CD4-positive, alpha-beta memory T cell (primary cell): Measurements from ENCODE around the gene FOXF2. TPM values are rescaled to one million over a fixed set of nuclear protein-coding genes. Genes with fewer than 3 reads are reported as not detected.
"Not testable (repeated sequence)": the region's sequence is repeated elsewhere in the genome, so short reads cannot be mapped to it uniquely, and the experiment has no call there.

Source experiments
- CTCF ChIA-PET: fragments of 350-600 bp; sonication (Branson Sonifier 250); formaldehyde crosslinking; loops from one replicate; lab custom pipeline; 2021; ENCODE audit warnings: inconsistent platforms; ENCODE audit not compliant: partially characterized antibody; lab: Charles Lee
- POLR2A ChIA-PET: fragments of 350-600 bp; sonication (Branson Sonifier 250); formaldehyde crosslinking; loops from one replicate; lab custom pipeline; 2021; ENCODE audit not compliant: partially characterized antibody; lab: Charles Lee
- DNase-seq, 5 donors: peaks; one replicate each; pipeline versions ENCODE4 v3.0.0 to v3.0.0-alpha.2; 2020 to 2022; ENCODE audit warnings: mixed read lengths in 1 of 5
- H3K27ac ChIP-seq: one replicate; pipeline ENCODE4 v1.7.0; 2013; ENCODE audit warnings: low read depth, low read length
- H3K27me3 ChIP-seq: 2 replicates; pipeline ENCODE4 v1.7.0; 2013; ENCODE audit warnings: mild to moderate bottlenecking, low read length, moderate library complexity; ENCODE audit not compliant: insufficient read depth
- H3K36me3 ChIP-seq: 2 replicates; pipeline ENCODE4 v1.7.0; 2013; ENCODE audit warnings: mild to moderate bottlenecking, low read length, moderate library complexity; ENCODE audit not compliant: insufficient read depth
- H3K4me1 ChIP-seq: 2 replicates; pipeline ENCODE4 v1.7.0; 2013; ENCODE audit warnings: mild to moderate bottlenecking, low read length, moderate library complexity; ENCODE audit not compliant: insufficient read depth
- H3K4me3 ChIP-seq, 2 donors: one replicate each; pipeline ENCODE4 v1.7.0; 2013; ENCODE audit warnings: low read length in 2 of 2, mild to moderate bottlenecking in 1 of 2
- H3K9me3 ChIP-seq, 2 donors: one replicate each; pipeline ENCODE4 v1.7.0; 2013; ENCODE audit warnings: low read length in 2 of 2, control low read depth in 1 of 2; ENCODE audit not compliant: control insufficient read depth in 1 of 2
- H3K27ac Mint-ChIP-seq, 7 donors: one replicate each; pipeline ENCODE4 v1.8.0; 2020 to 2021; ENCODE audit warnings: mixed read lengths in 7 of 7, mild to moderate bottlenecking in 6 of 7, inconsistent platforms in 3 of 7, moderate library complexity in 3 of 7
- H3K27me3 Mint-ChIP-seq, 2 donors: one replicate each; pipeline ENCODE4 v1.8.0; 2020 to 2021; ENCODE audit warnings: mixed read lengths in 2 of 2
- H3K36me3 Mint-ChIP-seq, 2 donors: one replicate each; pipeline ENCODE4 v1.8.0; 2020 to 2021; ENCODE audit warnings: mixed read lengths in 2 of 2, inconsistent platforms in 1 of 2, mild to moderate bottlenecking in 1 of 2
- H3K4me1 Mint-ChIP-seq, 4 donors: one replicate each; pipeline ENCODE4 v1.8.0; 2020 to 2021; ENCODE audit warnings: mixed read lengths in 4 of 4, mild to moderate bottlenecking in 1 of 4
- H3K4me3 Mint-ChIP-seq, 8 donors: one replicate each; pipeline ENCODE4 v1.8.0; 2020 to 2021; ENCODE audit warnings: mixed read lengths in 8 of 8, mild to moderate bottlenecking in 7 of 8, moderate library complexity in 6 of 8, inconsistent platforms in 3 of 8
- H3K9me3 Mint-ChIP-seq, 8 donors: one replicate each; pipeline ENCODE4 v1.8.0; 2020 to 2021; ENCODE audit warnings: mixed read lengths in 8 of 8, mild to moderate bottlenecking in 5 of 8, inconsistent platforms in 3 of 8, moderate library complexity in 1 of 8
- intact Hi-C: fragments of 100-400 bp; cut with micrococcal nuclease; formaldehyde crosslinking; loops from one replicate; pipeline ENCODE4 v1.15.1; 2023
- polyA plus RNA-seq, 2 donors: library from polyadenylated mRNA; unstranded; fragments of 300-500 nt; fragmentation: Illumina TruSeq; gene quantifications; one replicate each; pipeline ENCODE4 v1.2.3, GENCODE V29; 2021
- total RNA-seq, 2 experiments: library from RNA; stranded (reverse); gene quantifications; one replicate each; pipeline ENCODE4 v1.2.3, GENCODE V29; 2021

The FOXF2 gene
- total and polyA plus RNA-seq, 4 experiments from 2014 or later, result not detected

DNA sequence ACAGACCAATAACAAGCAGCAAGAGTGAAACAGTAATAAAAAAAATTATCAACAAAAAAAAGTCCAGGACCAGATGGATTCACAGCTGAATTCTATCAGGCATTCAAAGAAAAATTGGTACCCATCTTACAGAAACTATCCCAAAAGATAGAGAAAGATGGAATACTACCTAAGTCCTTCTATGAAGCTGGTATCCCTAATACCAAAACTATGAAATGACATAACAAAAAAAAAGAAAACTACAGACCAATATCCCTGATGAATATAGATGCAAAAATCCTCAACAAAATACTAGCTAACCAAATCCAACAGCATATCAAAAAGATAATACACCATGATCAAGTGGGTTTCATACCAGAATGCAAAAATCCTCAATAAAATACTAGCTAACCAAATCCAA, 34.3 kb upstream of the FOXF2 start:
- H3K27ac ChIP-seq, POLR2A ChIA-PET, DNase-seq, H3K36me3 ChIP-seq, H3K4me3 ChIP-seq, intact Hi-C loops, H3K4me3 Mint-ChIP-seq, H3K27me3 ChIP-seq, H3K4me1 Mint-ChIP-seq, H3K36me3 Mint-ChIP-seq, H3K27ac Mint-ChIP-seq, H3K4me1 ChIP-seq, H3K9me3 ChIP-seq: not testable (repeated sequence)
- Mint-ChIP-seq H3K27me3 (peaks cover 15 to 30% of the 10 kb centered on the region in 2 donors), H3K9me3 (peaks cover 3 to 34% (median 31%) of the 10 kb centered on the region in 8 donors)
- CTCF ChIA-PET, result interaction anchor here (1.1 kb wide), 1 partner anchor 42 kb away, joined by 3 read pairs; no protein-coding TSS in a partner anchor

DNA sequence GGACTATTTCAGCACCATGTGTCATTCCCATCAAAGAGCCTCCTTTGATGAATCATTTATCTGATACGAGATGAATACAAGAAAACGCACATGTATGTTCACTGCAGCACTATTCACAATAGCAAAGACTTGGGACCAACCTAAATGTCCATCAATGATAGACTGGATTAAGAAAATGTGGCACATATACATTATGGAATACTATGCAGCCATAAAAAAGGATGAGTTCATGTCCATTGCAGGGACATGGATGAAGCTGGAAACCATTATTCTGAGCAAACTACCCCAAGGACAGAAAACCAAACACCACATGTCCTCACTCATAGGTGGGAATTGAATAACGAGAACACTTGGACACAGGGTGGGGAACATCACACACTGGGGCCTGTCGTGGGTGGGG, 27.7 kb upstream of the FOXF2 start:
- POLR2A ChIA-PET, H3K4me3 ChIP-seq, H3K36me3 ChIP-seq, H3K4me1 Mint-ChIP-seq, intact Hi-C loops, H3K36me3 Mint-ChIP-seq, H3K9me3 Mint-ChIP-seq, H3K27ac Mint-ChIP-seq, H3K4me1 ChIP-seq, CTCF ChIA-PET, H3K9me3 ChIP-seq, DNase-seq, H3K4me3 Mint-ChIP-seq, H3K27me3 ChIP-seq, H3K27ac ChIP-seq: not testable (repeated sequence)
- H3K27me3 Mint-ChIP-seq, result peaks cover 25 to 37% of the 10 kb centered on the region in 2 donors

DNA sequence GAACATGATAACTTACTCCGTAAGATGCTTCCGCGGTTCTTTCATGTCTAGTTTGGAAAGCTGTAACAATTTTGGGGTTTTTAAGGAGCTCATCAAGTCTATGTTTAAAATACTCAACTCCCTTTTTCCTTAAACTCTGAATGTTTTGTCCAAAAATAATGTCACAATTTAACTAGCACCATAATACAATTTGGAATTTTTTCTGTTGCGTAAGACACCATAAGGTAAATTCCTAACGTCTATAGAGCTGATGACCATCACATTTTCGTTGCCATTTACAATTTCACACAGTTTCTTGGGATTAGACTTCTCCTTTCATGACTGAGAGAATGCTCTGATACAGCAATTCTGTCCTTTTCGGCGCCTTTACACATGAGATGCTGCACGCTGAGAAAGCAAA, 26.7 kb upstream of the FOXF2 start:
- Histone ChIP-seq H3K9me3 (no peaks in the 10 kb centered on the region), H3K27me3 (no peaks in the 10 kb centered on the region), H3K4me3 (no peak overlapping the region), H3K27ac (no peak overlapping the region), H3K36me3 (no peaks in the 10 kb centered on the region), H3K4me1 (no peaks in the 10 kb centered on the region)
- intact Hi-C loops, result no loop called here
- POLR2A ChIA-PET, result no interaction called here
- H3K4me3 Mint-ChIP-seq, result no peak overlapping the region
- no peaks in the 10 kb centered on the region for H3K36me3 Mint-ChIP-seq
- CTCF ChIA-PET, result interaction anchor here (0.7 kb wide), 1 partner anchor 709 kb away, joined by 3 read pairs; no protein-coding TSS in a partner anchor
- no peak overlapping the region for H3K27ac Mint-ChIP-seq
- no peaks in the 10 kb centered on the region for H3K4me1 Mint-ChIP-seq
- peaks cover 22 to 35% of the 10 kb centered on the region in 2 donors for H3K27me3 Mint-ChIP-seq
- DNase-seq, result no peak
- peaks cover 0 to 8% (median 0%) of the 10 kb centered on the region in 8 donors for H3K9me3 Mint-ChIP-seq

DNA sequence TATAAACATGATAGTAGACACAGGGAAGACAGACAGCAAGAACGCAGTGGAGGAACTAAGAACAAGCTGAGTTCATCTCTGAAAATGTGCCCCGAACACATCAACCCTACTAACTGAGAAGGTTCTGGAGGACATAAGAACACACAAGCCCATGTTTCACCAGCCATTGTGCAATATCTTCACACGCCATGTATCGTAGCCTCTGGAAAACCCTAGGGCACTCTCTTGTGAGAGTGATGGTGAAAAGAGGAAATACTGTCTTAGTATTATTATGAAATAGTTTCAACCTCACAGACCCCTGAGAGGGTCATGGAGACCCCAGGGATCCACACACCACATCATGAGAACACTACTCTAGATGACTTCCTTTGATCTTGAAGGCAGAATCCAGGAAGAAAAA, 26.1 kb upstream of the FOXF2 start:
- H3K36me3 ChIP-seq, result no peaks in the 10 kb centered on the region
- peaks cover 27 to 40% of the 10 kb centered on the region in 2 donors for H3K27me3 Mint-ChIP-seq
- H3K4me1 ChIP-seq, result no peaks in the 10 kb centered on the region
- H3K4me3 Mint-ChIP-seq, result no peak overlapping the region
- H3K27ac Mint-ChIP-seq, result no peak overlapping the region
- DNase-seq, result no peak
- H3K9me3 ChIP-seq, result no peaks in the 10 kb centered on the region
- no peaks in the 10 kb centered on the region for H3K36me3 Mint-ChIP-seq
- H3K9me3 Mint-ChIP-seq, result peaks cover 0 to 9% (median 0%) of the 10 kb centered on the region in 8 donors
- H3K27me3 ChIP-seq, result no peaks in the 10 kb centered on the region
- ChIA-PET POLR2A (no interaction called here), CTCF (no interaction called here)
- intact Hi-C loops, result no loop called here
- no peaks in the 10 kb centered on the region for H3K4me1 Mint-ChIP-seq
- H3K27ac ChIP-seq, result no peak overlapping the region
- no peak overlapping the region for H3K4me3 ChIP-seq

DNA sequence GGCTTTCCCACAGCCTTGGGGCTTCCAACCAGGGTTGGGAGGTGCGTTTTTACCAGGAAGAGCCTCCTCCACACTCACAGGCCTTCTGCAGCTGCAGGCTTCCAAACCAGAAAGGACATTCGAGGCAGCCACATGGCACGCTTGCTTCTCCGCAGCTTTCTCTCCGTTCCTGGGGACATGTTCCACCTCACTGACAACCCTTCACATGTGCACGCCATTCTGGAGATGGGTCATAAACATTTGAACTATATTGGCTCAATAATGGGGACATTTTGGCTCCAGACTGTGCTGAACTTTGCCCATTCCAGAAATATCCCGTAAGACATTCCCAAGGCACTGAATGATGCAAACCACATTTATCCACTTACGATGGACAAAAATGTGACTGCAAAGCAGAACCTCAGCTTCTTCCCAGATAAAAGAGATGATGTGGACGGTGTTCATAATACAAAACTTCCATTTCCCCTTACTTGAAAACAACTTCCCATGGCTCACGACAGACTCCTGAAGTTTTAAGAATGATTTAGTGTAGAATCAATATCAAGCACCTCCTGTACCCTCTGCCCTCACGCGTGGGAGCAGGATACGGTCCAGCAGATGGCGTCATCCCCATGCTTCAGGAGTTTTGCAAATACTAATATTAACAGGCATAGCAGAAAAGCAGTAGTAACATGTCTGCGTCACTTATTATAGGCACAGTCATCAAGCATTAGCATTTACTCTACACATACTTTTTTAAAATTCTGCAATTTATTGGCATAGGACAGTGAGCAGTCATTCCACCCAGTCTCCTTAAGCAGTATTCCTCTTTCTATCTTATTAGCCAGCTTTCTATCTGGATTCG, 25.4 kb upstream of the FOXF2 start:
- Mint-ChIP-seq H3K36me3 (no peaks in the 10 kb centered on the region), H3K4me1 (no peaks in the 10 kb centered on the region), H3K27ac (no peak overlapping the region), H3K4me3 (no peak overlapping the region), H3K27me3 (peaks cover 31 to 46% of the 10 kb centered on the region in 2 donors), H3K9me3 (peaks cover 0 to 11% (median 0%) of the 10 kb centered on the region in 8 donors)
- DNase-seq, result no peak
- Histone ChIP-seq H3K27ac (no peak overlapping the region), H3K27me3 (no peaks in the 10 kb centered on the region), H3K4me1 (no peaks in the 10 kb centered on the region), H3K4me3 (no peak overlapping the region), H3K36me3 (no peaks in the 10 kb centered on the region), H3K9me3 (no peaks in the 10 kb centered on the region)
- CTCF ChIA-PET, result no interaction called here
- intact Hi-C loops, result no loop called here
- POLR2A ChIA-PET, result no interaction called here

DNA sequence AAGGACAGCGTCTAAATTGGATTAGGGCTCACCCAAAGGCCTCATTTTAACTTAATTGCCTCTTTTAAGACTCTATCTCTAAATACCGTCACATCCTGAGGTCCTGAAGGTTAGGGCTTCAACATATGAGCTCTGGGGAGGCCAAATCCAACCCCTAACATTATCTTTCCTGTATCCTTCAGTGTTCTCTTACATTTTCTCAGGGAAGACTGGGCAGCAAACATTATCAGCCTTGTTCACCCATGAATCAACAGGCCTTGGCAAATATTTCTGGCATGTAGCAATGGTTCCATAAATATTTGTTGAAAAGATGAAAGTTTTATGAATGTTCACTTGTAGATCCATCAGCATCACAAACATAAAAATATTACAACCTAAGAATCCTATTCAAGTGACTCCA, 24.6 kb upstream of the FOXF2 start:
- peaks cover 34 to 46% of the 10 kb centered on the region in 2 donors for H3K27me3 Mint-ChIP-seq

DNA sequence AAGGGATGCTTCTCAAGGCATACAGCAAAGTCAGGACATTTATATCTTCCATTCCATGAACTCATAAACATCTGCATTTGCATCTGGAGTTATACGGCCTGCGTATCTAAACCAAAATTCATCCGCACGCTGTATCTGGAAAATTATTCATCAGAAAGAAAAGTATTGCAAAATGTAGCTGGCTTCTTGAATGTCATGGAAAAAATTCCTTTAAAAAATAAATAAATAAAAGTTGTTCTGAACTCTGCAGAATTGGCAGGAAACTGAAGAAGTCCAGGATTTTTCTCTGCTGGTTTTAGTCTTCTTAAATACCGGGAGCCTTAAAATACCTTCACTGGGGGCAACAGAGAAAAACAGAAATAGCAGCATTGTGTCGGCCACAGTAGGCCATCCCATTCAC, 23.7 kb upstream of the FOXF2 start:
- Mint-ChIP-seq H3K4me1 (no peaks in the 10 kb centered on the region), H3K27ac (no peak overlapping the region), H3K9me3 (peaks cover 0 to 20% (median 5%) of the 10 kb centered on the region in 8 donors), H3K27me3 (peaks cover 37 to 48% of the 10 kb centered on the region in 2 donors), H3K36me3 (no peaks in the 10 kb centered on the region), H3K4me3 (no peak overlapping the region)
- H3K27ac ChIP-seq, result no peak overlapping the region
- intact Hi-C loops, result no loop called here
- ChIA-PET POLR2A (no interaction called here), CTCF (no interaction called here)
- DNase-seq, result no peak
- H3K27me3 ChIP-seq, result no peaks in the 10 kb centered on the region
- H3K36me3 ChIP-seq, result no peaks in the 10 kb centered on the region
- H3K4me3 ChIP-seq, result no peak overlapping the region
- H3K4me1 ChIP-seq, result no peaks in the 10 kb centered on the region
- H3K9me3 ChIP-seq, result no peaks in the 10 kb centered on the region

More for the DNA sequence above, 24.6 kb upstream of the FOXF2 start:
- no peaks in the 10 kb centered on the region for H3K27me3 ChIP-seq
- H3K9me3 ChIP-seq, result no peaks in the 10 kb centered on the region
- Mint-ChIP-seq H3K36me3 (no peaks in the 10 kb centered on the region), H3K4me3 (no peak overlapping the region), H3K27ac (no peak overlapping the region), H3K9me3 (peaks cover 0 to 15% (median 3%) of the 10 kb centered on the region in 8 donors), H3K4me1 (no peaks in the 10 kb centered on the region)
- ChIA-PET CTCF (no interaction called here), POLR2A (no interaction called here)
- intact Hi-C loops, result no loop called here
- no peaks in the 10 kb centered on the region for H3K36me3 ChIP-seq
- no peaks in the 10 kb centered on the region for H3K4me1 ChIP-seq
- DNase-seq, result no peak
- no peak overlapping the region for H3K4me3 ChIP-seq
- H3K27ac ChIP-seq, result no peak overlapping the region
